Vagina (tissue), 2 donors: ENCODE data around the gene FRMD3. TPM values are rescaled to one million over a fixed set of nuclear protein-coding genes. Genes with fewer than 3 reads are reported as not detected.

ENCODE experiments used
- DNase-seq, 2 donors: peaks; one replicate each; pipeline ENCODE4 v3.0.0-alpha.2; 2017; ENCODE audit errors: extremely low spot score in 2 of 2
- H3K27ac ChIP-seq: fragments of 200-600 bp; sonication (generic); one replicate; pipeline ENCODE4 v1.5.1; 2019
- H3K27me3 ChIP-seq: fragments of 200-600 bp; sonication (generic); one replicate; pipeline ENCODE4 v1.5.1; 2019
- H3K36me3 ChIP-seq, 2 donors: fragments of 200-600 bp; sonication (generic); one replicate each; pipeline ENCODE4 v1.5.1; 2017 to 2019
- H3K4me1 ChIP-seq: fragments of 200-600 bp; sonication (generic); one replicate; pipeline ENCODE4 v1.5.1; 2019
- H3K4me3 ChIP-seq, 2 donors: fragments of 200-600 bp; sonication (generic); 1 replicate in 1 of 2; 2 replicates in 1 of 2; pipeline ENCODE4 v1.5.1; 2016 to 2019
- H3K9me3 ChIP-seq: fragments of 200-600 bp; sonication (generic); one replicate; pipeline ENCODE4 v1.5.1; 2019
- POLR2A ChIP-seq, 2 donors: fragments of 450-650 bp; IDR thresholded peaks; one replicate each; pipeline ENCODE4 v1.6.1; 2017; ENCODE audit warnings: antibody characterized with exemption in 2 of 2, mild to moderate bottlenecking in 2 of 2, moderate library complexity in 2 of 2
- POLR2AphosphoS5 ChIP-seq, 2 donors: sonication (generic); formaldehyde crosslinking; IDR thresholded peaks; one replicate each; pipeline ENCODE4 v1.9.0; 2017; ENCODE audit warnings: antibody characterized with exemption in 2 of 2, mild to moderate bottlenecking in 2 of 2, low read depth in 1 of 2; ENCODE audit not compliant: insufficient read depth in 1 of 2
- intact Hi-C: fragments of 100-400 bp; cut with DNase I; formaldehyde crosslinking; loops from one replicate; pipeline ENCODE4 v1.15.1; 2023
- total RNA-seq: library from RNA; depleted of rRNA; stranded (reverse); fragments of >200 nt; gene quantifications from one replicate; pipeline ENCODE4 v1.2.3, GENCODE V29; 2016
- TF ChIP-seq, protein P1 (sequence below), 3 experiments: fragments of 450-650 bp in 2 of 3; fragments of 200-600 bp in 1 of 3; sonication (generic) in 1 of 3; IDR thresholded peaks; one replicate each; pipeline ENCODE4 v1.5.1; 2017 to 2019; ENCODE audit warnings: antibody characterized with exemption in 3 of 3, mild to moderate bottlenecking in 2 of 3, moderate library complexity in 2 of 3

Gene FRMD3
- total RNA-seq, 1 donor from 2014 or later, result 13.8 TPM

DNA sequence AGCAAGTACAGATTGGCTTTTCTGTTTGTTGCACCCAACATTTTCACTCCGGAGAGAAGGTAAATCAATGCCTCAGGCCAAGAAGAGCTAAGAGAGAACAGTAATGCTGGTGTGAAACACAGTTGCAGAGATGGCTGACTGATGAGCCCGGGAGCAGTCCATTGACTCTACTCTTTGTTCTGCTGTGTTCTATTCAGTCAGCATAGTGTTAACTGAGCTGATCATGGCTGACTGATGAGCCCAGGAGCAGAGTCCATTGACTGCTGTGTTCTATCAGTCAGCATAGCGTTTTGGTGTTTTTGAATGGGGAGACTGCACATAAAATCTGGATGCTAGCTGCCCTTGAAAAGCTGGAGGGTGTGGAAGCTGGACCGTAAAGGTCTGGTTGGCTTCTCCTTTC lies 141.4 kb downstream of the FRMD3 start:
- Histone ChIP-seq H3K27me3 (no peaks in the 10 kb centered on the region), H3K27ac (no peak overlapping the region)
- no peak for DNase-seq

DNA sequence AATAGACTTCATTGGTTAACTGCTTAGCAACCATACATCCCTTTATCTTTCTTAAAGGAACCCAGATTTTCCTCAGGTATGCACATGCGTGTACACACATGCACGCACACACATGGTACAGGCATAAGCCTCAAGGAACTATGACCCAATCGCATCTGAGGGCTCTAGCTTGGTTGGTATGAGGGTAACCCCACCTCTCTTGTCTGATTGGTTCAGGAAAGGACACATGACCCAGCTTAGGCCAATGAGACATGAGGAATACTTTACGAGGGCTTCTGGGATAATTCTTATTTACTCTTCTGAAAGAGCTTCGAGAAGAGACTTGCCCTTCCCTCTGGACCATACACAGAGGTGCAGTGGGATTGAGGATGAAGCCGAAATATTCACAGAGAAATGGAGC lies 141.9 kb downstream of the FRMD3 start:
- Histone ChIP-seq H3K9me3 (no peaks in the 10 kb centered on the region), H3K27me3 (no peaks in the 10 kb centered on the region), H3K27ac (no peak overlapping the region), H3K4me1 (no peaks in the 10 kb centered on the region), H3K4me3 (no peak overlapping the region), H3K36me3 (no peaks in the 10 kb centered on the region)
- no peak for DNase-seq
- intact Hi-C loops, result no loop called here
- TF ChIP-seq POLR2A (IDR thresholded peaks at IDR 0.05) (no peak), POLR2AphosphoS5 (IDR thresholded peaks at IDR 0.05; ENCODE audit: insufficient read depth in 1 of 2, low read depth in 1 of 2) (no peak)
- TF ChIP-seq, protein P1, sequence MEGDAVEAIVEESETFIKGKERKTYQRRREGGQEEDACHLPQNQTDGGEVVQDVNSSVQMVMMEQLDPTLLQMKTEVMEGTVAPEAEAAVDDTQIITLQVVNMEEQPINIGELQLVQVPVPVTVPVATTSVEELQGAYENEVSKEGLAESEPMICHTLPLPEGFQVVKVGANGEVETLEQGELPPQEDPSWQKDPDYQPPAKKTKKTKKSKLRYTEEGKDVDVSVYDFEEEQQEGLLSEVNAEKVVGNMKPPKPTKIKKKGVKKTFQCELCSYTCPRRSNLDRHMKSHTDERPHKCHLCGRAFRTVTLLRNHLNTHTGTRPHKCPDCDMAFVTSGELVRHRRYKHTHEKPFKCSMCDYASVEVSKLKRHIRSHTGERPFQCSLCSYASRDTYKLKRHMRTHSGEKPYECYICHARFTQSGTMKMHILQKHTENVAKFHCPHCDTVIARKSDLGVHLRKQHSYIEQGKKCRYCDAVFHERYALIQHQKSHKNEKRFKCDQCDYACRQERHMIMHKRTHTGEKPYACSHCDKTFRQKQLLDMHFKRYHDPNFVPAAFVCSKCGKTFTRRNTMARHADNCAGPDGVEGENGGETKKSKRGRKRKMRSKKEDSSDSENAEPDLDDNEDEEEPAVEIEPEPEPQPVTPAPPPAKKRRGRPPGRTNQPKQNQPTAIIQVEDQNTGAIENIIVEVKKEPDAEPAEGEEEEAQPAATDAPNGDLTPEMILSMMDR (IDR thresholded peaks at IDR 0.05), result no peak

More for the DNA sequence above, 141.4 kb downstream of the FRMD3 start:
- no peaks in the 10 kb centered on the region for H3K9me3 ChIP-seq
- intact Hi-C loops, result no loop called here
- H3K4me1 ChIP-seq, result no peaks in the 10 kb centered on the region
- H3K4me3 ChIP-seq, result no peak overlapping the region
- TF ChIP-seq, protein P1 (IDR thresholded peaks at IDR 0.05), result no peak
- TF ChIP-seq POLR2AphosphoS5 (IDR thresholded peaks at IDR 0.05; ENCODE audit: insufficient read depth in 1 of 2, low read depth in 1 of 2) (no peak), POLR2A (IDR thresholded peaks at IDR 0.05) (no peak)
- H3K36me3 ChIP-seq, result no peaks in the 10 kb centered on the region

- intact Hi-C loops, result no loop called here
- no peaks in the 10 kb centered on the region for H3K9me3 ChIP-seq
- H3K27ac ChIP-seq, result no peak overlapping the region
- no peaks in the 10 kb centered on the region for H3K4me1 ChIP-seq
- TF ChIP-seq, protein P1 (IDR thresholded peaks at IDR 0.05), result no peak
- TF ChIP-seq POLR2AphosphoS5 (IDR thresholded peaks at IDR 0.05; ENCODE audit: insufficient read depth in 1 of 2, low read depth in 1 of 2), result no peak
- no peak for TF ChIP-seq POLR2A (IDR thresholded peaks at IDR 0.05)
- H3K27me3 ChIP-seq, result no peaks in the 10 kb centered on the region
- no peaks in the 10 kb centered on the region for H3K36me3 ChIP-seq
- DNase-seq, result no peak
- no peak overlapping the region for H3K4me3 ChIP-seq
Observed at GRCh38 chr9:83392228-83392627, 146.0 kb downstream of the FRMD3 start.

- no peaks in the 10 kb centered on the region for H3K27me3 ChIP-seq
- no peak overlapping the region for H3K27ac ChIP-seq
- no peak for TF ChIP-seq POLR2AphosphoS5 (IDR thresholded peaks at IDR 0.05; ENCODE audit: insufficient read depth in 1 of 2, low read depth in 1 of 2)
- H3K36me3 ChIP-seq, result no peaks in the 10 kb centered on the region
- intact Hi-C loops, result no loop called here
- no peak overlapping the region for H3K4me3 ChIP-seq
- DNase-seq, result no peak
- H3K9me3 ChIP-seq, result no peaks in the 10 kb centered on the region
- H3K4me1 ChIP-seq, result no peaks in the 10 kb centered on the region
Observed at GRCh38 chr9:83388346-83388745, 149.9 kb downstream of the FRMD3 start.

DNA sequence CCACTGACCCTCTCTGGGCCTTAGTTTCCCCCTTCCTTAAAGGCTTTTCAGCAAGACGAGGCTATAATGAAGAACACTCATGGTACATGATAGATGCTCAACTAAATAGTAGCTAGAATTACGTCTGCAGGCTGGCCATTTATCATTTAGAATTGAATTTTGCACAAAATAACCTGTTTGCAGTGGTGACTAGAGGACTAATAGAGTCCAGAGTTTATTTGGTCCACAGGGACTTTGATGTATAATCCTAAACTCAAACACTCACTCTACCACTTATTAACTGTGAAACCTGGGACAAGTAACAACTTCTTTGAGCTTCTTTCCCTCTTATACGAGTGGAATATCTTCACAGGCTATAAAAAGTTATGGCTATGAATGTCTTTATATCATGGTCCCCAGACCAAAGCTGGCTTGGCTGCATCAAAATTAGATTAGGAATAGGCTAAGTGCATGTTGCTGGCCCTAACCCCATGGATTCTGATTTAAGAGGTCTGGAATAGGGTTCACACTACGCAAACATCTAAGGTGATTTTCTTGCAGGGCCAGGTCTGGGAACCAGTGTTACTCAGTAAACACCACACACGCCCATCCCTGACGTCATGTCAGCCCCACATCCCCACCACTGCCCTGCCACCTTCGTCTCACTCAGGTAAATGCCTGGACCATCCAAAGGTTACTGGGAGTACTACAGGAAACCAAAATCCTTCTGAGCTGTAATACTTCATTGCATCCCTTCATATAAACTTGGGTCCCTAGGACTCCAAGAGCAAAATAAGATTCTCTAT lies 150.6 kb downstream of the FRMD3 start:
- H3K4me3 ChIP-seq, result no peak overlapping the region
- H3K4me1 ChIP-seq, result no peaks in the 10 kb centered on the region
- intact Hi-C loops, result no loop called here
- TF ChIP-seq, protein P1 (IDR thresholded peaks at IDR 0.05), result no peak
- TF ChIP-seq POLR2A (IDR thresholded peaks at IDR 0.05) (no peak), POLR2AphosphoS5 (IDR thresholded peaks at IDR 0.05; ENCODE audit: insufficient read depth in 1 of 2, low read depth in 1 of 2) (no peak)
- H3K36me3 ChIP-seq, result no peaks in the 10 kb centered on the region
- H3K27ac ChIP-seq, result no peak overlapping the region
- H3K27me3 ChIP-seq, result no peaks in the 10 kb centered on the region
- no peaks in the 10 kb centered on the region for H3K9me3 ChIP-seq
- DNase-seq, result no peak
